ENCODE results near the gene GTF2F1. TPM values are rescaled to one million over a fixed set of nuclear protein-coding genes. Genes with fewer than 3 reads are reported as not detected.

The GTF2F1 gene
- total and polyA plus RNA-seq, 10 of the 15 experiments (the other 5 are each of a cell fraction or from before 2014, with no cell fraction given) = 4.5 to 61.7 (median 48.5) TPM

GRCh38 chr19:6378486-6378885 is 14.5 kb downstream of the GTF2F1 start (continued):
- TF ChIP-seq IRF5 (IDR thresholded peaks at IDR 0.05; ENCODE audit: borderline replicate concordance) (no peak), ZNF217 (IDR thresholded peaks at IDR 0.05) (no peak), POLR2AphosphoS5 (IDR thresholded peaks at IDR 0.05; ENCODE audit: low read length) (no peak), BCL11A (IDR thresholded peaks at IDR 0.05; ENCODE audit: low read depth, low read length) (no peak), BRCA1 (IDR thresholded peaks at IDR 0.05; ENCODE audit: low read depth, low read length) (no peak), ATF7 (IDR thresholded peaks at IDR 0.05; ENCODE audit: low read depth) (no peak), WRNIP1 (IDR thresholded peaks at IDR 0.05; ENCODE audit: borderline replicate concordance, low read depth, low read length) (no peak), CREM (IDR thresholded peaks at IDR 0.05; ENCODE audit: low read depth) (no peak)

DNA sequence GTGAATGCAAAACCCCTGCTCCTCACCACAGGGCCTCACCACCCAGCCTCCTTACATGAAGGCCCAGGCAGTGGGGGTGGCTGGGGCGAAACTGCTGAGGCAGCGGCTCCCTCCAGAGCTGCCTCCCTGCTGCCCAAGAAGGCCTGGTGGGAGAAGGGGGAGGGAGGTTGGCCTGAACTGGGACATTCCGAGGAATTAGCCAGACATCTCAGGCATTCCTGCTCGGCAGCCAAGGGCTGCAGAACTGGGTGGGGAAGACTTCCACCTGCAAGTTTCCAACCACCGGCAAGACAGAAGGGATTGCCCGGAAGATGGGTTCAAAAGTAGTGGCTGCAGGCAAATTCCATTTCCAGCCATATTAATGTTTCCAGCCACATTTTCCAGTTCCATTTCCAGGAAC is 14.9 kb downstream of the GTF2F1 start:
- RAD21 ChIA-PET (ENCODE audit: unreplicated experiment) = no interaction called here
- Histone ChIP-seq H3K4me3 (no peak overlapping the region), H3K36me3 (ENCODE audit: control insufficient read depth in 2 of 2, insufficient read depth in 2 of 2, low read length in 1 of 2) (peaks cover 18 to 23% of the 10 kb centered on the region in 2 experiments), H3K79me2 (ENCODE audit: control insufficient read depth, insufficient read depth, low read length) (no peaks in the 10 kb centered on the region; the same call in 1 of the 2 replicates), H3K27me3 (replicated peaks in 1 of 2; ENCODE audit: control insufficient read depth in 2 of 2, insufficient read depth in 2 of 2, low read length in 1 of 2) (no peaks in the 10 kb centered on the region), H2AFZ (ENCODE audit: control insufficient read depth, low read depth, low read length) (no peak overlapping the region), H3K9me3 (replicated peaks; ENCODE audit: control insufficient read depth, insufficient read depth, low read length) (peaks cover 1% of the 10 kb centered on the region; the same call in 1 of the 3 replicates), H3K27ac (ENCODE audit: control insufficient read depth, insufficient read depth) (no peak overlapping the region), H4K20me1 (ENCODE audit: control insufficient read depth, insufficient read depth) (no peaks in the 10 kb centered on the region), H3K4me1 (ENCODE audit: control insufficient read depth, insufficient read depth, low read length) (no peaks in the 10 kb centered on the region), H3K9ac (ENCODE audit: control insufficient read depth, insufficient read depth, low read length) (no peak overlapping the region), H3K4me2 (ENCODE audit: control insufficient read depth, insufficient read depth) (no peak overlapping the region)
- no peak for ATAC-seq
- SMC1A ChIA-PET (ENCODE audit: uncharacterized antibody, unreplicated experiment) = no interaction called here
- POLR2A ChIA-PET = no interaction called here
- DNase-seq (ENCODE audit: low read depth, low spot score) = no peak
- CTCF ChIA-PET = no interaction called here
- TF ChIP-seq TARDBP (IDR thresholded peaks at IDR 0.05; ENCODE audit: borderline replicate concordance) (no peak), POLR2A (IDR thresholded peaks at IDR 0.05; ENCODE audit: low read depth, low read length) (peak; percentile 33; the same call in 1 of the 2 replicates)
- FAIRE-seq = no peak
- 93% methylated on average over 6 of the region's 6 CpGs for WGBS (ENCODE audit: insufficient coverage, insufficient replicate concordance, low lambda C conversion rate, missing lambda C conversion rate)
- in situ Hi-C loops (cut with MboI) (no loop called here), intact Hi-C loops (cut with micrococcal nuclease; ENCODE audit: unreplicated experiment) (no loop called here)
- BruUV-seq (replicated peaks) = no TSS peak
